PFSK-1 (cell line): ENCODE measurements around the gene PCDHGA1.

Source experiments
- FOXP2 ChIP-seq: optimal IDR thresholded peaks from 2 replicates; pipeline ENCODE3; 2011; ENCODE audit warnings: borderline replicate concordance, control low read depth, inconsistent platforms; ENCODE audit not compliant: insufficient read depth; ENCODE audit errors: extremely low read length, extremely low read depth
- POLR2AphosphoS5 ChIP-seq: IDR thresholded peaks from 2 replicates; pipeline ENCODE4 v1.6.1; 2012; ENCODE audit warnings: low read depth, mild to moderate bottlenecking, control low read depth, low read length, moderate library complexity
- TAF1 ChIP-seq: IDR thresholded peaks from 2 replicates; pipeline ENCODE4 v1.6.1; 2012; ENCODE audit warnings: low read length, control low read depth, borderline replicate concordance; ENCODE audit not compliant: insufficient read depth
- TF ChIP-seq, protein P1 (sequence below), 2 experiments: IDR thresholded peaks; 2 replicates each; pipeline versions ENCODE4 v1.6.1 to v1.8.0; 2011 to 2012; ENCODE audit warnings: low read depth in 2 of 2, low read length in 2 of 2, control low read depth in 1 of 2, inconsistent platforms in 1 of 2, mild to moderate bottlenecking in 1 of 2, moderate library complexity in 1 of 2; ENCODE audit not compliant: insufficient read depth in 1 of 2

DNA sequence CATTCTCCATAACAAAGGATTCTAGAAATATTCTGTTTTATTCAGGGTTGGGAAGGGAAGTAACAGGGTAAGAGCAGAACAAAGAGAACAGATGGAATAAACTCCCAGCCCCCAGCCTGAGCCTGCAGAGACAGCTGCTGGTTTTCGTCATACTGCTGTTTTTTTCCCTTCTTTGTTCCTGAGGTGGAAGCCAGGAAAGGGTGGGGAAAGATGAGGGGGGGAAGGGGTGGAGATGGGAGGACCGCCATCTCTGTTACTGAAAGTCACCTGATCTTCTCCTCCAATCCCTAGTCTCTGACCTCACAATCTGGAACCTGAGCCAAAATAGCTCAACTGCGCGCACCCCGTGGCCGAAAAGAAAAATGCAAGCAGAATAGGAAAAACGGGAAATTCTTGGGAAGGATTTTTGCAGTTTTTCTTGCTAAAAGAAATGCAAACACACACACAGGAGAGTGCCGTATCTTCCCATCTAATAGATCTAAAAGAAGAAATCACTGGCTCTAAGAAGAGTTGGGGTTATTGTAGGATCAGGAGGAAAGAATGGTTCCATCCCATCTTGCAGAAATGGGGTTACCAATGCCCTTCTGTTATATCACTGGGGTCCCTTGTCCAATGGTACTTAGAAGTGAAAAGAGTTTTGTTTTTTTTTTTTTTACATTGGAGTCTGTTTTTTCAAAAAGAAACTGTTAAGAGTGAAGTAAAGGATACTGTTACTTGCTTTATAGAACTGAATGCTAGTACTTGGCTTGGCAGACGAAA lies 230.6 kb downstream of the PCDHGA1 start:
- TF ChIP-seq TAF1, result peak; percentile 63; the same call in 1 of the 2 replicates
- TF ChIP-seq, protein P1, sequence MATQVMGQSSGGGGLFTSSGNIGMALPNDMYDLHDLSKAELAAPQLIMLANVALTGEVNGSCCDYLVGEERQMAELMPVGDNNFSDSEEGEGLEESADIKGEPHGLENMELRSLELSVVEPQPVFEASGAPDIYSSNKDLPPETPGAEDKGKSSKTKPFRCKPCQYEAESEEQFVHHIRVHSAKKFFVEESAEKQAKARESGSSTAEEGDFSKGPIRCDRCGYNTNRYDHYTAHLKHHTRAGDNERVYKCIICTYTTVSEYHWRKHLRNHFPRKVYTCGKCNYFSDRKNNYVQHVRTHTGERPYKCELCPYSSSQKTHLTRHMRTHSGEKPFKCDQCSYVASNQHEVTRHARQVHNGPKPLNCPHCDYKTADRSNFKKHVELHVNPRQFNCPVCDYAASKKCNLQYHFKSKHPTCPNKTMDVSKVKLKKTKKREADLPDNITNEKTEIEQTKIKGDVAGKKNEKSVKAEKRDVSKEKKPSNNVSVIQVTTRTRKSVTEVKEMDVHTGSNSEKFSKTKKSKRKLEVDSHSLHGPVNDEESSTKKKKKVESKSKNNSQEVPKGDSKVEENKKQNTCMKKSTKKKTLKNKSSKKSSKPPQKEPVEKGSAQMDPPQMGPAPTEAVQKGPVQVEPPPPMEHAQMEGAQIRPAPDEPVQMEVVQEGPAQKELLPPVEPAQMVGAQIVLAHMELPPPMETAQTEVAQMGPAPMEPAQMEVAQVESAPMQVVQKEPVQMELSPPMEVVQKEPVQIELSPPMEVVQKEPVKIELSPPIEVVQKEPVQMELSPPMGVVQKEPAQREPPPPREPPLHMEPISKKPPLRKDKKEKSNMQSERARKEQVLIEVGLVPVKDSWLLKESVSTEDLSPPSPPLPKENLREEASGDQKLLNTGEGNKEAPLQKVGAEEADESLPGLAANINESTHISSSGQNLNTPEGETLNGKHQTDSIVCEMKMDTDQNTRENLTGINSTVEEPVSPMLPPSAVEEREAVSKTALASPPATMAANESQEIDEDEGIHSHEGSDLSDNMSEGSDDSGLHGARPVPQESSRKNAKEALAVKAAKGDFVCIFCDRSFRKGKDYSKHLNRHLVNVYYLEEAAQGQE (IDR thresholded peaks at IDR 0.05; ENCODE audit: insufficient read depth in 1 of 2, low read depth in 2 of 2, low read length in 2 of 2), result no peak
- TF ChIP-seq POLR2AphosphoS5, result no peak; the same call in 1 of the 2 replicates
- TF ChIP-seq FOXP2, result no peak
